Activated CD8-positive, alpha-beta memory T cell treated with anti-CD3 and anti-CD28 coated beads, Interleukin-2, amount 50 U/mL, for 48 hours (primary cell): ENCODE data around the gene SLC13A4.
A peak's percentile ranks its signal among the peaks of the same experiment; 100 is the strongest.
"Not testable (repeated sequence)": the region's sequence is repeated elsewhere in the genome, so short reads cannot be mapped to it uniquely, and the experiment has no call there.

ENCODE experiments used
- DNase-seq: peaks from one replicate; pipeline ENCODE4 v3.0.0-alpha.2; 2020

Gene SLC13A4

GRCh38 chr7:135716677-135717238 lies 11.2 kb downstream of the SLC13A4 start:
- DNase-seq = no peak

- DNase-seq = no peak
These were observed 12.3 kb downstream of the SLC13A4 start for GRCh38 chr7:135715673-135716072.

- DNase-seq = no peak
These were observed 12.9 kb downstream of the SLC13A4 start for GRCh38 chr7:135715055-135715522.

- no peak for DNase-seq
These were observed 13.4 kb downstream of the SLC13A4 start for GRCh38 chr7:135714534-135715009.

GRCh38 chr7:135713836-135714470 lies 14.0 kb downstream of the SLC13A4 start:
- DNase-seq = no peak

GRCh38 chr7:135712796-135713195 lies 15.2 kb downstream of the SLC13A4 start:
- DNase-seq = no peak

- DNase-seq = no peak
These were observed 15.7 kb downstream of the SLC13A4 start for GRCh38 chr7:135712182-135712782.

GRCh38 chr7:135711139-135711469 lies 16.9 kb downstream of the SLC13A4 start:
- no peak for DNase-seq

GRCh38 chr7:135710417-135711138 lies 17.4 kb downstream of the SLC13A4 start:
- DNase-seq = peak; percentile 55

- no peak for DNase-seq
These were observed 18.5 kb downstream of the SLC13A4 start for GRCh38 chr7:135709508-135709907.

GRCh38 chr7:135708041-135708440 lies 19.9 kb downstream of the SLC13A4 start:
- DNase-seq = no peak

GRCh38 chr7:135707570-135707966 lies 20.4 kb downstream of the SLC13A4 start:
- DNase-seq = no peak

GRCh38 chr7:135706858-135707569 lies 21.0 kb downstream of the SLC13A4 start:
- no peak for DNase-seq

GRCh38 chr7:135706038-135706742 lies 21.8 kb downstream of the SLC13A4 start:
- no peak for DNase-seq

GRCh38 chr7:135704698-135705097 lies 23.3 kb downstream of the SLC13A4 start:
- DNase-seq = no peak

- DNase-seq = no peak
These were observed 23.9 kb downstream of the SLC13A4 start for GRCh38 chr7:135704074-135704473.

- DNase-seq = no peak
These were observed 30.5 kb downstream of the SLC13A4 start for GRCh38 chr7:135697276-135698049.

GRCh38 chr7:135693558-135693957 lies 34.4 kb downstream of the SLC13A4 start:
- no peak for DNase-seq

GRCh38 chr7:135692606-135693005 lies 35.4 kb downstream of the SLC13A4 start:
- not testable (repeated sequence) for DNase-seq

GRCh38 chr7:135692055-135692454 lies 35.9 kb downstream of the SLC13A4 start:
- no peak for DNase-seq

GRCh38 chr7:135690566-135690965 lies 37.4 kb downstream of the SLC13A4 start:
- DNase-seq = no peak

GRCh38 chr7:135687466-135687865 lies 40.5 kb downstream of the SLC13A4 start:
- DNase-seq = no peak
